HK-2 (cell line): ENCODE results near the gene CD226.
"Not testable (repeated sequence)": the region's sequence is repeated elsewhere in the genome, so short reads cannot be mapped to it uniquely, and the experiment has no call there.

ENCODE experiments used
- DNase-seq: peaks from one replicate; pipeline ENCODE4 v3.0.0-alpha.2; 2018; ENCODE audit not compliant: unreplicated experiment

Gene CD226

DNA sequence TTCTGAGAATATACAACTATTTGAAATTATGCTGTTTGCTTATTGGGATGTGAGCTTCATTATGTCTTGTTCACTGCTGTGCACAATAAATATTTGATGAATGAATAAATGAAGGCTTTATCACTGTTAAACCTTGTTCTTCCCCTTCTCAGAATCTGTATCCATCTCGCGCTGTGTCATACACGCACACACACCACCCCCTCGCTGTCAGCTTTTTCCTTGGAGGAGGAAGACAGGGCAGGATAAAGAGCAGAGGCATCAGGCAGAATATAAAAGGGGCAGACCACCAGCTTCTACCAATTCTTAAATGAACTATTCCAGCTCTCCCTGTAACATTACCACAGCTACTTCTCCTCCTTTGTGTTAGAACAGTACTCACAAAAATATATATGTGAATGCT is 75.0 kb downstream of the CD226 start:
- DNase-seq: no peak

DNA sequence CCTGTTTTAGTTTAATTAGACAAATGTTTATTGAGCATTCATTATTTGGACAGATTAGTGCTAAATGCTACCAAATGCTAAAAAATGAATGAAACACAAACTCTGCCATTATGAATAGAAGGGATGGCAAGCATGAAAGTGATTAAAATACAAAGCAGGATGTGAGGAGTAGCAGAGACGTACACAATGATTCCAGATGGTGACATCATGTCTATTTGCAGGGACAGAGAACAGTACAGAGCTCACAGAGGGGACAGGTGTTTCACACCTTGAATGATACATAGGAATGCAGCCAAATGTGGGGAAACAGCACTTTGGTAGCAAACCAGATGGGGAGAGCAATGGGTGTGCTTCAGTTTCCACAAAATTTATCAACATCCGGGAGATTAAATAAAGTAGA is 76.3 kb downstream of the CD226 start:
- DNase-seq: no peak

DNA sequence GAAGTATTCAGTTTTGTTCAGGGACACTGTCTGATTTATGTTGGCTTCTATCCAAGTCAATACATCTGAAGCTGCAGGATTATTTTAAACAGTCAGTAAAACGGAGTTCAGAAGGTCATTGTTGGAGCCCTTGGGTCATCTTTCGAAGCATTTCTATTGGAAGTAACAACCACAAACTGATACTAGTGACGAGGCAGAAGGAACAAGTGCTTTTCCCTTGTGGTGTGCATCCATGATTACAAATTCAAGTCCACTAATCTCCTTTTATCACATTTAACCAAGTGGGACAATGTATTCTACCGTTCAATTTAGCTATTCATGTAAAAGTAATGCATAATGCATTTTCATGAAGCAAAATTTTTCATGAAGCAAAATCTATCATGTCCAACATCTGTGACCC is 76.9 kb downstream of the CD226 start:
- DNase-seq: no peak

DNA sequence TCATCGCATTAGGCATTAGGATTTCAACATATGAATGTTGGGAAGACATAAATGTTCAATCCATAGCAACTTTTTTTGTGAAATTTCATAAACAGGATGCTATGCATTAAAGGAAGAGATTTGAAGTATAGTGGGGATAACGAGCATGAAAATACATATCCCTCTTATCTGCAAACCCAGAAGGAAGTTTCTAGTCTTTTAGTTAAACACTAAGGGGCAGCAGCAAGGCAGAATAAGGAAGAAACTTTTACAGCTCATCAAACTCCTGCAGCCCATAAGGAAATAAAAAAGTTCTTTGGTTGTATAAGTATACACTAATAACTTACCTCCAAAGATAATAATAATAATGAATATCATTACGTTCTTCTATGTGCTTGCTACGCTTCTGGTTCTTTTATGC is 81.5 kb downstream of the CD226 start:
- DNase-seq: no peak

DNA sequence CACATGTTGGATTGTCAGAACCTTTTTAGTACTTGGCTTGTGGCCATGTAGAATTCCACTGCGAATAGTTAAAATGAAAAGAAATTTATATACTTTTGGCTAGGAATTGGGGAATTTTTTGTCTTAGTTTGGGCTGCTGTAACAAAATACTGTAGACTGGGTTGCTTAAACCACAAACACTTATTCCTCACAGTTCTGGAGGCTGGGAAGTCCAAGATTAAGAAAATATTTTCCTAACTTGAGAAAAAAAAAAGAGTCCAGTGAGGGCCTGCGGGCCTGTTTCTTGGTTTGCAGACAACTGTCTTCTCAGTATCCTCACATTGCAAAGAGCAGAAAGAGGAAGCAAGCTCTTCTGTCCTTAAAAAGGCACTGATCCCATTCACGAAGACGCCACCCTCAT is 81.9 kb downstream of the CD226 start:
- DNase-seq: no peak

DNA sequence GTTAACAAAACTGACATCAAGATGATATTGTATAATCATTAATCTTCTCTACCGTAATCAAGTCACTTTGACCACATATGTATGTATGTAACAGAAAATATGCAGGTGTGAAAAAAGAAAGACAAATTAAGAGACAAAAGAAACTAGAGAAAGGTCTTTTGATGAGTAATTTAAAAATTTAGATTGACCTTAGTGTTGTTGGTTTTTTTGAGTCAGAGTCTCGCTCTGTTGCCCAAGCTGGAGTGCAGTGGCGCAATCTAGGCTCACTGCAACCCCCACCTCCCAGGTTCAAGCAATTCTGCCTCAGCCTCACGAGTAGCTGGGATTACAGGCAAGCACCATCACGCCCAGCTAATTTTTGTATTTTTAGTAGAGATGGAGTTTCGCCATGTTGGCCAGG is 82.9 kb downstream of the CD226 start:
- not testable (repeated sequence) for DNase-seq

DNA sequence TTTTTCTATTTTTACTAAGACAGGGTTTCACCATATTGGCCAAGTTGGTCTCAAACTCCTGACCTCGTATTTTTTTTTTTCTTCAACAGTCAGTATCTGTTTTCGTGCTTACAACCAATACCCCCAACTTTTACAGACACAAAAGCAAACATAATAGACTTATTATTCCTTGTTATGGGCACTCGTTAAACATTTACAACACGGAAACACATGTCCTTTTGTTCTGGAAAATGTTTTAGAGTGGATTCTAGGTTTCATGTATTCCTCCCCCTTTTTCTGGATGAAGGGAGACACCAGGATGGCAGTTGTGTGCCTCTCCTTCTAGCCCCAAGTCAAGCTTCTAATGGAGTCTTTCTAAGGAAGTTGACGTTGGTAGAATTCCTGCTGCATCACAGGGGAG is 88.8 kb downstream of the CD226 start:
- no peak for DNase-seq

DNA sequence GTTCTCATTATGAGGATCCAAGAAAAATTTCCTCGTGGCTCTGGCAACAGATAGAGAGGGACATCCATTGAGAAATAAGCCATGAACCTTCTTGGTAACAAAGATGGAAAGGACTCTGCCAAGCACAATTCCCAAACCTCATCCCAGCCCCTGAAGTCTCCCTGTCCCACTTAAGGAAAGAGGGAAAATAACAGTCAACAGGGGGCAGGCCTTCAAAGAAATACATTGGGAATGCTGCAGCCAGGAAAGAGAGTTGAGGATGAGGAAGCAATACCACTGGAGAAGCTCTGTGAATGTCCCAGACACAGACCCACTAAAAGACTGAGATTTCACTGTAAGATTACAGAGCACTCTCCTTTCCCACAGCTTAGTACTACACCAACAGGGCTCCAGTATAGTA is 93.2 kb downstream of the CD226 start:
- no peak for DNase-seq

DNA sequence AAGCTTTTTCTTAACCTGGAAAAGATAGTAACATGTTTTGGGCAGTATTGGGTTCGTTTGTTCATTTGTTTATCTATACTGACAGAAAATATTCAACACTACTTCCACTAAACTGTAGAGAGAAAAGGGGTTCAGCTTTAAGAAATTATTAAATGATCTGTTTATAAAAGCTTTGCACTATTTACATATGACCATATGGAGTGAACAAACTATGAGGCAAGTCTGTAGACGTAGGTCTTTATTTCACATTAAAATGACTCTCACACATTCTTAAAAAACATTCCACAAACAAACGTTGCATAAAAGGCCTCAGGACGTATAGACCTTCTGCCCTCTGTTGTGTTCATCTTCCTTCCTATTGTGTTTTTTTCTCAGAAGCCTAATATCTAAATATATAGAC is 94.6 kb downstream of the CD226 start:
- no peak for DNase-seq

DNA sequence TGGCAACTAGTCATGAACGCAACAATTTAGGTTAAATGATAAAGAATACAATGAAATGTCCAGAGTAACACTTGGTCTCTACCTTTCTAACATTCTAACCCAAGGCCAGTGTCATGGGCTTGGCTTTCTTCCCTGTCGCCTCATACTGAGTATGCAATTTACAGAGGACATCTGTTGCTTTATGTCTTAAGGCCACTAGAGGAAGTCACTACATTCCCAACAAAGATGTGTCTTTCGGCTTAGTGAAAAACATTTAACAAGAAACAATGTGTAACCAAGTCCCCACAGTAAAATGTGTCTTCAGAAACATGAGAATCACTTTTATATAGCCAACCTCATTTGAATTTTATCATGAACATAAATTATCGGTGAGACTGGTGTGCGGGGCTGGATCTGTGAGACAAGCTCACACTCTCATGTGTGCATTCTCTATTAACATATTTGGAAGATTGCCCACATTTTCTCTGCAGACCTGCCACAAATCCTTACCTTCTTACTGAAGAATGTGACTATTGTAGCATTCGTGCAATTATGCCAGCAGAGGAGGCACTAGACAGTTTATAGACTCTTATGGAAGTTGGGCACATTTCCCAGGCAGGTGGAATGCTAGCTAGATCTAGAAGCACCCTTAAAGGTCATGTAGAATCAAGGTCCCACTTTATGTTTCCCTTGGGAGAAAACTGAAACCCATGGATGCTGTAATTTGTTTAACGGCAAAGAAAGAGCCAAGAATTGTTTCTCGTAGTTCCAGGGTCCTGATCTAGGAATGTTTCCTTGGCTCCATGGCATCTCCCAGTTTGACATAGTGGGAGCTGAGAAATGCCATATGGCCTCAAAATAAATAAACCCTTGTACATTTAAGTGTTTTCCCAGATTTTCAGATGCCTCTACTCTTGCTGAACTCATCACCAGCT is 101.8 kb downstream of the CD226 start:
- DNase-seq: no peak

DNA sequence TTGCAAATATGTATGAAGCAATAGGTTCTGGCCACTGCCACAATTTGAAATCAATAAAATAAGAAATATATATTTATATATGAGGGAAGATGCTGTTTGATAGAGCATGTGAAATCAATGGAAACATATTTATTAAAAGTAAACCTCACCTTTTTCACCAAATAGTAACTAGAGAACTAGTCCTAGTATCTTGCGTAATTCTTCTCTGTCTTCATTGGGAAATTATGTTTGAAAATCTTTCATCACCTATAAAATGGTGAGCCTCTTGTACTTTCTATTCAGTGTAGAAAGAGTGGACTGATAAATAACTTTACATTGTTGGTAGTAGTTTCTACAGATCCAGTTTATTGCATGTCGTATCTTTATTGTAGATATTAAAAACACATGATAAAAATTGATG is 103.0 kb downstream of the CD226 start:
- DNase-seq: no peak

DNA sequence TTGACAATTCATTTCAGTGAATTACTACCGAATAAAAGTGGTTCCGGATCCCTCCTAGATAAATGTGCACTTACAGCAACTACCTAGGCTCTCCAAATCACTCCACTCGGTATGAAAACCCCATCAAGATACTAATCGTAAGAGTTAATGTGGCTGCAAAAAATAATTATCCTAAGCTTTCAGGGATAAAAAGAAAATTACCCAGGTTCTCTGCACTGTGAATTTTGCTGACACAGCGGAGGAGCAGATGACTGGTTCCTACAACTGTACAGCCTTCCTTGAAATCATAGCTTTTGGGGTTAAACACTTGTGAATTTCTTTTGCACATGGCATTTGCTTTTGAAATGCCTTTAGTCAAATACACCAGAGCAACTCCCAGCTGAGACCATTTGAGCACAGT is 104.7 kb downstream of the CD226 start:
- no peak for DNase-seq

DNA sequence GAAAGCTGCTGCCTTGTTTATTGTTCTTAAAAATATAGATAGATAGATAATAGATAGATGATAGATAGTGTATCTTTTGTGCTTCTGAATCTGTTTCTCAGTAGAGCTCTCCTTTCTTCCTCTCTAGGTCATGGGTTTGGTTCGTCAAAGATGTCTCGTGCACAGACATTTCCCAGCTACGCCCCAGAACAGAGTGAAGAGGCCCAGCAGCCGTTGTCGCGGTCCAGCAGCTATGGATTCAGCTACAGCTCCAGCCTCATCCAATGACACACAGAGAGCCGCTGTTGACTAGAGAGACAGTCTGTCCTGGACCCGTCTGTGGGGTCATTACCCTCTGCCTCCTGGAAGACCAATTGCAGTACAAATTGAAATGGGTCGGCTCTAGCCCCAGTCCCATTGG is 106.6 kb downstream of the CD226 start:
- no peak for DNase-seq

DNA sequence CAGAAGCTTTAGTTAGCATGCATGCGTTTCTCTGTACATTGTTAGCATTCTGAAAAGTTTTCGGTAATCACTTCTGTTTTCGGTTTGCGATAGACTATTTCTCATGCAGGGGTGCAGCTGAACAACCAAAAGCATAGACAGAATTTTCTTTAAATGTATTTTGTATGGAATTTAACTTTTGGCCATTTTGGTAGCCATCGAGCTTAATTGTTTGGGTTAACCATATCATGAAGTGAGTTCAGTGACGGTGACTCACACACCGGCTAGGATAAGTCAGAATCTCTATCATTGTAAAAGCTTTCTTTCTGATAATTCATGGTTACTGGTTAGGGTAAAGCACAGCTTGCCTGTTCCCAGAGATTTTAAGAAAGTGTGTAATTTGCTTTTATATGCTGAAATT is 107.2 kb downstream of the CD226 start:
- no peak for DNase-seq

DNA sequence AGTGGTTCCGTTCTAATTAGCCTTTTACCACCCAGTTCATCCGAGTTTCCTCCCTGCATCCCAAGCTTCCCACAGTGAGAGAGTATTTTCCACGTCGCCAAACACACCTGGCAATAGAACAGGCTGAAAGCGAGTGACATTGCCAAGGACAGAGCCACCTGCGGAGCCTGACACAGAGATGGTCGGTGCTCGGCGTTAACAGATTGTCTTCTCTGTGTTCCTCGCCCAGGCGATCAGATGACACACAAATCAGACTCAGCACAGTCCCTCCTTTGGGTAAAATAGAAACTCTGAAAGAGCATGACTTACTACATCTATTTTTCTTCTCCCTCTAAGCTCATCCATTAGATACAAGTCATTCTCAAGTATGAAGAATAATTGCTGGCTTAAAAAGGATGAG is 107.7 kb downstream of the CD226 start:
- no peak for DNase-seq

DNA sequence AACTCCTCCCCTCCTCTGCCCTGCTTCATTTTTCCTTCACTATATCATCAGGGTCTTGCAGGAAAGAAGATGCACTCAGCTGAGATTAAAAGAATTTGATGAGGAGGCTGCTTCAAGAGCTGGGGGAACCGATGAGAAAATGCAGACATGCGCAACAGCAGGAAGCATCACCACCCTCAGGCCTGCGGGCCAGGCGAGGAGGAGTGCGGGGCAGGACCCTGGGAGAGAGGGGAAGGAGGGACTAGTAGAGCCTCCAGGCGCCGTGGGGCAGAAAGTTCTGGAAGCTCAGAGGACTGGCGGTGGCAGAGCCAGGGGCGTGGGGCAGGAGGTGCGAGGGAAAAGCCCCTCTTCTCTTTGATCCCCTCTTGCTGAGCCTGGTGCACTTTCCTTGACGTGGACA is 108.2 kb downstream of the CD226 start:
- DNase-seq: no peak

DNA sequence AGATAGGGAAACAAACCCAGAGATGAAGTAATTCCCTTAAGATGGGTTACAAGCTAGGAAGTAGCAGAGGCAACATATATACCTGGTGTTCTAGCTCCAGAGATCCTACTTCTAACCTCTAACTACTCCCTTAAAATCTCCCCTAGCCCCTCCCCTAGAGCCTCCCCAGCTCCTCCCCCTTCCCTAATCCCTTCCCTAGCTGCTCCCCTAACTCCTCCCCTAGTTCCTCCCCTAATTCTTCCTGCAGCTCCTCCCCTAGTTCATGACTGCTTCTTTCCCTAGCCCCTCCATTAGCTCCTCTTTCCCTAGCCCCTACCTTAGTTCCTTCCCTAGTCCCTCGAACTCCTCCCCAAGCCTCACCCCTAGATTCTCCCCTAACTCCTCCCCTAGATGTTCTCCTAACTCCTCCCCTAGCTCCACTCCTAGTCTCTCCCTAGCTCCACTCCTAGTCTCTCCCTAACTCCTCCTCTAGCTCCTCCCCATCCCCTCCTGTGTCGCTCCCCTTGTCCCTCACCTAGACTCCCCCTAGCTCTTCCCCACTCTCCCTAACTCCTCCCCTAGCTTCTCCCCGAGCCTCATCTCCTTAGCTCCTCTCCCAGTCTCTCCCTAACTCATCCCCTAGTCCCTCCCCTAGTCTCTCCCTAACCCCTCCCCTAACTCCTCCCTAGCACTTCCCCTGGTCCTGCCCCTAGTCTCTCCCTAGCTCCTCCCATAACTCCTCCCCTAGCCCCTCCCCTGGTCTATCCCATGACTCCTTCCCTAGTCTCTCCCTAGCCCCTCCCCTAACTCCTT is 108.9 kb downstream of the CD226 start:
- no peak for DNase-seq

DNA sequence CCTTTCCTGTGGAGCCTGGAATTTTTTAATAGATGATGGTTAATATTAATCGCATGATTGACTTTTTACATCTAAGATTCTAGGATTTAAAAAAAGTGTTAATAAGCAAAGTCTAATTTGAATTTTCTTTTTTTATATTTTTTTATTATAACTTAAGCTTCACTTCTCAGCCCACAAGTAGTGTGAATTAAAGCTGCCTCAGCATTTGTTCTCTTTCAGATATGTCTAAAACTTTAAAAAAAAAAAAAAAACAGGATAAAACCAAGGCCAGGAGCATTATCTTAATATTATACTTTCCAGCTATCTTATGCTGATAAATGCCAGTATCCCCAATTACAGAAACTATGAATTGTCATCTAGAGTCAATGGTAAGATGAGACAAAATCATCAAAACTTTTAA is 109.7 kb downstream of the CD226 start:
- DNase-seq: no peak

DNA sequence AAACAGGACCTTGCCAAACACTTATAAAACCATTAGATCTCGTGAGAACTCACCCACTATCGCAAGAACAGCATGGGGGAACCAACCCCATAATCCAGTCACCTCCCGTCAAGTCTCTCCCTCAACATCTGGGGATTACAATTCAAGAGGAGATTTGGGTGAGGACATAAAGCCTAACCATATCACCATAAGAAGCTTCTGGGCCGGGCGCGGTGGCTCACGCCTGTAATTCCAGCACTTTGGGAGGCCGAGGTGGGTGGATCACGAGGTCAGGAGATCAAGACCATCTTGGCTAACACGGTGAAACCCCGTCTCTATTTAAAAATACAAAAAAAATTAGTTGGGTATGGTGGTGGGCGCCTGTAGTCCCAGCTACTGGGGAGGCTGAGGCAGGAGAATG is 112.7 kb downstream of the CD226 start:
- DNase-seq: not testable (repeated sequence)

DNA sequence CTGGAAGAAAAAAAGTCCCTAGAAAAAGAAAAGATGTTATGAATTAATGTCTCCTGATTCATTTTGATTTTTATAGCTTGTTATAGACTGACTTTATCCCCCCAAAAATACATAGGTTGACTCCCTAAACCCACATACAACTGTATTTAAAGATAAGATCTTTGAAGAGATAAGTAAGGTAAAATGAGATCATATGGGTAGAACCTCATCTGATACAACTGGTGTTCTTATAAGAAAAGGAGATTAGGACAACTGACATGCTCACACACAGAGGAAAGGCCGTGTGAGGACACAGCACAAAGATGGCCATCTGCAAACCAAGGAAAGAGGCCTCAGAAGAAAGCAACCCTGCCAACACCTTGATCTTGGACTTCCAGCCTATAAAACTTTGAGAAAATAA is 117.5 kb downstream of the CD226 start:
- no peak for DNase-seq

DNA sequence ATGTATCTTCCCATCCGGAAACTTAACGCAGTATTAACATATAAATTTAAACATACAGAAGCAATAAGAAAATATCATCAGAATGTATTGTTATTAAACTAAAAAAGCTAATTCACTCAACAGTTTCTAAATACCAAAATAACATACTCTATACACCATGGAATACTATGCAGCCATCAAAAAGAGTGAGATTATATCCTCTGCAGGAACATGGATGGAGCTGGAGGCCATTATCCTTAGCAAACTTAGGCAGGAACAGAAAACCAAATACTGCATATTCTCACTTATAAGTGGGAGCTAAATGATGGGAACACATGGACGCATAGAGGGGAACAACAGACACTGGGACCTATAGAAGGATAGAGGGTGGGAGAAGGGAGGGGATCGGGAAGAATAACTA is 127.1 kb downstream of the CD226 start:
- no peak for DNase-seq

DNA sequence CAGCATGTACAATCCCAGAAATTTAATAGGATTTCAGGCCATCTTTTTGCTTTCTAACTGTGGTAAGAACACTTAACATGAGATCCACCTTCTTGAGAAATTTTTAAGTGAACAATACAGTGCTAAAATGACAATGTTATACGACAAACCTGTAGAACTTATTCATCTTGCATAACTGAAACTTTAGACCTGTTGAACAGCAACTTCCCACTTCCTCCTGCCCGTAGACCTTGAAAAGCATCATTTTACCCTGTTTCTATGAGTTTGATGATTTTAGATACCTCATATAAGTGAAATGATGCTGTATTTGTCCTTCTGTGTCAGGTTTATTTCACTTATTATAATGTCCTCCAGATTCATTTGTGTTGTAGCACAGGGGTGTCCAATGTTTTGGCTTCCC is 128.2 kb downstream of the CD226 start:
- no peak for DNase-seq

DNA sequence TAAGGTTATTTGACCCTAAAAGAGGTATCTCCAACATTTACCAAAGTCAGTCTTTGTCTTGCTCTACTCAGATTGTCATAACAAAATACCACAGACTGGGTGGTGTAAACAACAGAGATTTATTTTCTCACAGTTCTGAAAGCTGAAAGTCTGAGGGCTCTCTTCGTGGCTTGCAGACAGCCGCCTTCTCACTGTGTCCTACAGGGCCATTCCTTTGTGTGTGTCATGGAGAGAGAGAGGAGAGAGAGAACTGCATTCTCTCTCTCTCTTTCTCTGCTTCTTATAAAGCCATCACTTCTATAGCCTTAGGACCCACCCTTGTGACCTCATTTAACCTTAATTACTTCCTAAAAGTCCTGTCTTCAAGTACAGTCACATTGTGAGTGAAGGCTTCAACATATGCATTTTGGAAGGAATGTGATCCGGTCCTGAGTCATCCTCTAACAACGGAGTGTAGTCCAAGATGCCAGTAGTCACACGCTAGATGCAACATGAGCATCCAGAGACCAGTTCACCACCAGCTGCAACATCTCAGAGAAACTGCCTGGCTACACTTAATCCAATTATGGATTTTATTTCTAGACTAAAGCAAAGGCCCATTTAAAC is 130.2 kb downstream of the CD226 start:
- no peak for DNase-seq
